Stimulated activated CD8-positive, alpha-beta memory T cell treated with anti-CD3 and anti-CD28 coated beads, Interleukin-12 subunit alpha, Interleukin-12 subunit beta, amount 100 ng/mL, for 24 hours (primary cell): ENCODE measurements around the gene RAET1L.
"Not testable (repeated sequence)": the region's sequence is repeated elsewhere in the genome, so short reads cannot be mapped to it uniquely, and the experiment has no call there.

Source experiments
- DNase-seq: peaks from one replicate; pipeline ENCODE4 v3.0.0-alpha.2; 2020; ENCODE audit errors: extremely low read depth

The RAET1L gene

DNA sequence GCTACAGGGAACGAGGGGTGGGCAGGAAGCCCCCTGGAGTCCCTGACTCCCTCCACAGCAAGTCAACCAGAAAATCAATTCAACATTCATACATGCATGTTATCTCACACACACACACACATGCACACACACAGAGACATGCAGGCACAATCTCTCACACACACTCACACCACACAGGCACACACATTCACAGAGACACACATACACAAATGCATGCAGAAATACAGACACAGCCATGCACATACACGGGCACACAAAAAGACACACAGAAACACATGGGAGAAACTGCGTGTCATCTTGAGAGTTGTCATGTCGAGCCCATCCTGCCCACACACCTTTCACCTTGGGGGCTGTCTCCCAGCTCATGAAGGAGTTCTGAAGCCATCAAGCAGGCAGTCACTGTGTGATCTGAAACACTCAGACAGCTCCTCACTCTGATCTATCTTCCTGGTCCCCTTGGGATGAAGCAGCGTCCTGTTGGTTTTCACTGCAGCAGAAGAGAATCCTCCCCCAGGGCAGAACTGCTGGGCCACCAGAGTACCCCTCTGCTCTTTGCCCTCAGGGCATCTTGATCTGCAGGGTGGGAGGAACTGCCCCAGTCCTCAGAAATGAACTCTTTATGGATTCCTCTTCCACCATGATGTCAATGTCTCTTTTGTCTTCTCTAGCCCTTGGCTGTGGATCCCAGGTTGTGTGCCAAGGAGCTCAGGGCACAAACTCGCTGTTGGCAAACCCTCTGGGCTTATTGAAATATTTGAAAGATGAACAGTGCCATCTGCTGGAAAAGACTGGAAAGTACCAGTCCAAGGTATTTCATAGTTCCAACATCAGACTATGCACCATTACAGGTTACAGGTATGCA, 8.8 kb downstream of the RAET1L start:
- no peak for DNase-seq

DNA sequence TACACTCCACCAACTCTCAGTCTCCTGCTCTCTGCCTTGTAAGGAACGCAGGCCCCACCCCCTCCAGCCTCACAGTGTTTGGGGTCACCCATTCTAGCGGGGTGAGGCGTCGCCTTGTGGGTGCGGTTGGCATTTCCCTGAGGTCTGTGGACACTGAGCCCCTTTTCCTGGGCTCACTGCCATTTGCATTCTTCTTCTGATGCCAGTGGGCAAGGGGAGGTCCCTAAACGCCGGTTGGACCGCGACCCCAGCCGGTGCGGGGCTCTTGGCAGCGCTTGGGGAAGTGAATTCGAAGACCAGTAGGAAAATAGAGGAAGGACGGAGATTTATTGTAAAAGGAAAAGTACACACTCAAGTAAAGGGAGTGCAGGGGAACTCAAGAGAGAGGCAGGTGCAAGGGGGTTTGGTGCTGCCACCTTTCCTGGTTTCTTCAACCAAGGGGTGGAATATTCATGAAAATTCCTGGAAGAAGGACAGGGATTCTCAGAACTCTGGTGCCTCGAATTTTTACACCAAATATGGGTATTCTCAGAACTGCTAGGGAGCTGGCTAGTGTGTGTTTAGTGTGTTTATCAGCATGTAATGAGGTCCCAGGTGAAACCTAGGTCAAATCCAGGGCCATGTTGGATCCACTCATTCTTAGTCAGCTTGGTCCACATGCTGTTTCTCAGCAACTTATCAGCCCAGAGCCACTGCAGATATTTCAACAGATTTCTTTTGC, 9.9 kb downstream of the RAET1L start:
- not testable (repeated sequence) for DNase-seq

DNA sequence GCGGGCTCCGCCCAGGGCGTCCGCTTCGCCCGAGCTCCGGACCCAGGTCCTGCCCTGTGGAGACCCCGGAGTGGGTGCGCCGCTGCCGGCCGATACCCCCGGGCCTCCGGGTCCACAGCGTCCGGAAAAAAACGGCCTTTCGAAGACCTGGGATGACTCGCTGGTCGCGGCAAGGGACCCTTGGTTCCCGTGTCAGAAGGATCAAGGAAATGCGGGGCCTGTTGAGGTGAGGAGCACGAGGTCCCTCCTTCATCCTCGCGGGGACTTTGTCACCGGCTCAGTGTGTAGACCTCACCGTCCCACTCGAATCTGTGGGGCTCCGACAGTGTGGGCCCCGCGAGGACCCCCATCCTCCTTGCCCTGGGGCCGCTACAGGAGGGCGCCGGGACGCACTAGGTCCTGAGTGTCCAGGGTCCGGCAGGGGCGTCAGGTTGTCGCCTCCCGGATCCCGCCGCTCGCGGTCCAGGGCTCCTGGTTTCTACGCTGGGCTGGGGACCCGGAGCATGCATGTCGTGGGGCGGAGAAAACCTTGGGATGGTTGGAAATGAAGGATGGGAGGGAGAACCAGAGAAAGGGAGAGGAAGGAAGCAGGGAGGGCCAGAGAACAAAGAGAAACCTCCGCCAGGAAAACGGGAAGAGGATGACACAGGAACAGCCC, 10.6 kb downstream of the RAET1L start:
- DNase-seq: not testable (repeated sequence)

DNA sequence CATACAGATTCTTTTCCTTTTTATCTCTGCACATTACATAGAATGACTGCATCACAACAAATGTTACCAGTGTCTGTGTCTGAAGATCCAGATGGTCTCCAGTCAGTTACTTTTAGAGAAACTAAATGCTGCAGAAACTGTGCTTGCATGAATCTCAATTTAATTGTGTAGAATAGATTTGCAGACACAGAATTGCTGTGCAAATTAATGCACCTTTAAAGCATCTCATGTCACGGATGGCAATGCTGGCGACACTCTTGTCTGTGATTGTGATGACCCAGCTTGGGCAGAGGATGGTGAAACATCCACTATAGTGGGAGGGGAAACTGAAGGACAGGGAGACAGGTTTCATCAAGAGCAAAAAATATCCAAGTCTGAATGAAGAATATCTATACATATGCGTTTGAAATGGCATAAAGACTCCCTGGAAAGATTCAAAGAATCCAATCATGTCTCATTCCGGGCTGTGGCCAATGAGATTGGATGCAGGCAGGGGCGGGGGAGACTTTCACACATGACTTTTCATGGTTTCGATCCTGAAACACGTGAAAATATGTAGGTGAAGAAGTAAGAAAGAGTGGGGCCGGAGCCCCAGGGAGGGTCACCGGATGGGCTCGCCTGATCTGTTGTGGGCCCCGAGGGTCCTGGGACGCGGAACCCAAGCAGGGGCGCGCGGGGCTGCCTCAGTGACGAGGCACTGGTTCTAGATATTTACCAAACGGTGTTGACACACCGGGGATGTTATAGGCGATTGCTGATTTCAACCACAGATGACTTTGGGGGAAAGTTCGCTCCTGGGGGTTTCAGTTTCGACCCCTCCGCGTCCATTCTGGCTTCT, 11.3 kb downstream of the RAET1L start:
- DNase-seq: not testable (repeated sequence)

DNA sequence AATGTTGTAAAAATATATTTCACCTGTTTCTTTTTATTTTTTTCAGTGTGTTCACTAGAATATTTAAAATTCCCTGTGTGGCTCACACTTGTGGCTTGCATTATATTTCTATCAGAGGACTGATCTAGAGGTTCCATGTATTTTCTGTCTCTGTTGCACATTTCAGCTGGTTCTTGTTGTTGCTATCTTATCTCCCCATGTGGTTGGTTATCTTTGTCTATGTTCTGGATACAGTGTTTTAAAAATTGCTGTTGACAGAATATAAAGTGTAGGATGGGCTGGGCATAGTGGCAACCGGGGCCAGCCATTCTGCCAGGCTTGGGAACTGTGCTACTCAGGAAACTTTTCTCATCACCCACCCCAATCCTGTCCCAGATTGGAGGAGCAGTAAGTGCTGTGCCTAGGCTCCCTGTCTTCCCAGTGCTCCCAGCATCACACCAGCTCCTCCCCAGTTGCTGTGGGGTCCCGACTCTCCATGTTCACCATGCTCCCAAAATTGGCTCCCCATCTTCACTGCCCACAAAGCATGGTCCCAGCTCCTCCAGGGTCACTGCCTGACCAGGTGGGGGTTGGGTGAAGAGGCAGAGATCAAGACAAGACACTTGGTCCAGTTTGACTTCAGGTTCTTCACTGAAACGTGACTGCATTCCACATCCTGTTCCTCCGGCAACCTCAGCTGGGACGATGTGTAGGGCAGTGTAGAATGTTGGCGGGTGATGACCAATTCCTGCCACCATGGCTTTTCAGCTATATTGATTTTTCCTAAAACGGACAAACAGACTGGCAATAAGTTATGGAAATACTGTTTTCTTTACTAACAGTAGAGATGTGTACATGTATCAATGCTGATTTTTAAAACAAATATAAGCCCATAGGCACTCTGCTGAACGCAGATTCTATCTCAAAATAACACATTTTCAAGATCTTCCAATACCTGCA, 12.2 kb downstream of the RAET1L start:
- not testable (repeated sequence) for DNase-seq

DNA sequence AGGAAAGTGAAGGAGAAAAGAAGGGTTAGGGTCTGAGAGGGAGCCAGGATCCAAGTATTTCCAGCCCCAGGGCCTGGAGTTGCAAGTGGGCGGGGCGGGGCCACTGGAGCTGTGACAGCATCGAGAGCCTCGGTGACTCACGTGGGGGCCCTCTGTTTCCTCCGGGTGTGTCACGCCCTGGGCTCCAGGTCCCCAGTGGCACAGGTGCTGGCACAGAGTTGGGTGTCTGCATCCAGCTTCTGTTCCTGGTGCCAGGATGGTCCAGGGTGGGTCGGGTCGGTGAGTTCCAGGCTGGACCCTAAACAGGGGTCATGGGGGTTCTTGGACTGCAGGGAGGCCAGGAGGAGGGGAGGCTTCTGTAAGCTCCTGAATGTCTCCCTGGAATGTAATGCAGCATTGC, 16.7 kb downstream of the RAET1L start:
- no peak for DNase-seq

DNA sequence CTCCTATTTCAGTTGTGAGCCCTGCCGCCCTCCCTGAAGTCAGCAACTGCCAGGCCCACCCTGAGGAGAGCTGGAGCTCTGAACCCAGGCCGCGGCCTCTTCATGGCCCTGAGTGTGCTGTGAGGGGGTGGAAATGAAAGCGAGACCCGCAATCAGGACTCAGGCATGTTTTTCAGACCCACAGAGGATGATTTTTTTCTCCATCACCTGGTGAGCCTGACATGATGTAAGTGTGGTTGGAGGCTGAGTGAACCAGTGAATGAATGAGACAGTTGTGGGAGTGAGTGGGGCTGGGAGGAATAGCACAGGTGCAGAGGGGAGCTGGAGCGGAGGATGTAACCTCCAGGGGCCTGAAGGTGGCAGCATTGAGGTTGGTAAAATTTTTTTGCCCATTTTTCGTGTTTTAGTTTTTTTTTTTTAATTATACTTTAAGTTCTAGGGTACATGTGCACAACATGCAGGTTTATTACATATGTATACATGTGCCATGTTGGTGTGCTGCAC, 18.3 kb downstream of the RAET1L start:
- DNase-seq: no peak

DNA sequence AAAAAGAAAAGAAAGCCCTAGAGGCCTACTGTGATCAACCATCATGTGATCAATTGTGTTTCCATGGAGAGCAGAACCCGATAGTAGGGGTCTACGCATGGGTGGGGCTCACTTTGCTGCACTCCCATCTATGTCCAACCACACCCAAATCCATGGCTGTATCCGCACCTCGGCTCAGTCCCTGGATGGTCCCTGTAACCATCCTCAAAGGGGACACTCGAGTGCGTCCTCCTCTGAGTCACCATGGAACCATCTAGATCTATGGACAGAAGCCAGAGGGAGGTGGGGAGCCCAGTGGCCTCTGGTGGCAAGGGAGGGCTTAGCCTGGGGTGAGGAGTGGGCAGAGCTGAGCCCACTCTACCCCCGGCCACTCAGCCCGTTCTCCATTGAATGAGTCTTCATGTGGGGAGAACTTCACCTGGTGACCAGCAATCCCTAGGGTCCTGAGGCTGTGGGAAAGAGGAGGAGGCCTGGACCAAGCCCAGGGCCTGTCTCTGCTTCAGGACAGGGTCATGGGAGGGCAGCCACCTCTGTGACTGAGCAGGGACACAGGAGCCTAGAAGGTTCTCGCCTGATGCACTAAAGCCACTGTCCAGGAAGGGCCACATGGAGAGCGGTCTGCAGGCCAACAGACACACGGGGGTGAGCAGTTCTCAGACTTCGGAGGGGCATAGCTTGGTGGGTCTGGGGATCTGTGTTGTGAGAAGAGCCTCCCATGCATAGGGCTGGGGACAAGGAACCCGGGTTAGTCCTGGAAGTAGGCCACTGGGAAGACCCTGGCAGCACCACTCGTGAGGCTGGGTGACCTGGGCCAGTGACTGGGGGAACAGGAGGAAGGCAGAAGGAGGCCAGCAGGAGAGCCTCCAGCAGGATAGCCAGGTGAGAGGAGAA, 19.3 kb downstream of the RAET1L start:
- DNase-seq: no peak

DNA sequence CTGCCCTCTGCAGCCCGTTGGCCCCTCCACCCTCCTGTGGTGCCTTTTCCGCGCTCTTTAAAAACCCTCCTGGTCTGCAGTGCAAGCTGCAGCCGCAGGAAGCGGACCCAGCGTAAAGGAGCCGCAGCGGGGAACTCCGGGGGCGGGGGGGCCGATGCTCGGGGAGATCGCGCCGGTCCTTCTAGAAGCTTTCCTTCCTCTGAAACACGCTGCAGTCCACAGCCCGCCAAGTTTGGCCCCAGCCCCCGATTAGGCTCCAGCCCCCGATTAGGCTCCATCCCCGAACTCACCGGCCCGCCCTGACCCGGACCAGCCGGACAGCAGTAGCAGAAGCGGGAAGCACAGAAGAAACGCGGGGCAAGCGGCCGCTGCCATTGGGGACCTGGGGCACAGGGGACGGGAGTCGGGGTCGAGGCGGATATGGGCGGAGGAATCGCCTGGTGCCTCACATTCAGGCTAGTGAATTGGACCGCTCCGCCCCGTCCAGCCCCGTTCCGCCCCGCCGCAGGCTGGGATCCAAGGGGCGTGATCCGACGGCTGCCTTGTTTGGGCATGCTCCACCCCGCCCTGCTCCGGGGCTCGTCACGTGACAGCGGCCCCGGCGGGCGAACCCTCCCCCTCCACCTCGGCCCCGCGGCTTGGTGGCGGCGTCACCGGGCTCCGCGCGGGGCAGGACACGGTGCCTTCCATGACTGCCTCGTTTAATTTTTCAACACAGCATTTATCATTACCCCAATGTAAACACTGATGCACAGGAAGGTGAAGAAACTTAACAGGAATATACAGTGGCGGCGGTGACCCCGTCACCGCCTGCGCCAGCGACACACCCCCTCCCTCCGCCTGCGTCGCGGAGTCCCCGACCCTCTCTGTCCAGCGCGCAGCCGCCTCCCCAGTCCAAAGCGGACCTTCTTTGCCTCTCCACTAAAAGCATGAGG, 20.3 kb downstream of the RAET1L start:
- DNase-seq: peak; percentile 75

DNA sequence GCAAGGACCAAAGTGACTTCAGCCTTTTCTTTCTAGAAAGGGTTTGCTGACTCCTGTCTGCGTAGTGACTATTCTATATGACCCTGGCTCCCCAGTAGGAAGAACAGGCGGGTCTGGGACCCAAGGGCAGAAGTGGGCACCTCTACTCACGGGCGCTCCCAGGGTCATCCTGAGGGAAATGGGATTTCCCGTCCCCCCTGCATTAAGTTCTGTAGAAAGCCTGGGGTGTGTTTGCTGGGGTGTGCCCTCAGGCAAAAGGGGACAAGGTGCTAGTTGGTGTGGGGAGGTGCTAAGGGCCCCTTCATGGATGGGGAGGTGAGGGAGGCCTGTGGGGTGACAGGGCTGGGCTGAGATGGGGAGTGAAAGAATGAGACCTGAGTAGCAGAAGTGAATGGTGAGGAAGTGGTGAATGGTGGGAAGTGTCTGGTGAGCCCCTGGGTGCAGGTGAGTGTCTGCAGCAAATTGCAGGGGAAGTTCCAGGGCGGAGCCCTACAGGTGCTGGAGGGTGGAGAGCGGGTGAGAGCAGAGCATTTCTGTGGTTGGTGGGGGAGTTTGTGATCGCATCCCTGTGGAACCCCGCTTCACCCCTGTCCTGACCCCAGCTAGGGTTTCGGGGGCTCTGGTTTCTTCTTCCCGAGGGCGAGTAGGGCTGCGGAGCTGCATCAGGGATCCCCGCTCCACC, 21.1 kb downstream of the RAET1L start:
- no peak for DNase-seq

DNA sequence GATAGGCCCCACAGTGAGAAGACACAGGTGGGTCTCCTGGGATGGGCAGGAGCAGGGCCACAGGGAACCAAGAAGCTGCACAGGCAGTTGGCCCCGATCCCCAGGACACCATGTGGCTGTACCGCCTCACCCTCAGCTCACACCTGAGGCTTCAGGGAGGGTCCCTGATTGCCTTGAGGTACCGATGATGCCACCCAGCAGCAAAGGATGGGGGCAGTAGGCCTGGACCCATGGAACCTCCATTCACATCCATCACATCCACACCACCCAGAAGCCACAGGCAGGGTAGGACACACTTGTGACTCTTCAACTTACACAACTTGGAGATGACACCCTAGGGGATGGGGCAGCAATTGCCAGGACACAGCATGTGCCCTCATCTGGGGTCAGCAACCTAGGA, 21.7 kb downstream of the RAET1L start:
- not testable (repeated sequence) for DNase-seq

DNA sequence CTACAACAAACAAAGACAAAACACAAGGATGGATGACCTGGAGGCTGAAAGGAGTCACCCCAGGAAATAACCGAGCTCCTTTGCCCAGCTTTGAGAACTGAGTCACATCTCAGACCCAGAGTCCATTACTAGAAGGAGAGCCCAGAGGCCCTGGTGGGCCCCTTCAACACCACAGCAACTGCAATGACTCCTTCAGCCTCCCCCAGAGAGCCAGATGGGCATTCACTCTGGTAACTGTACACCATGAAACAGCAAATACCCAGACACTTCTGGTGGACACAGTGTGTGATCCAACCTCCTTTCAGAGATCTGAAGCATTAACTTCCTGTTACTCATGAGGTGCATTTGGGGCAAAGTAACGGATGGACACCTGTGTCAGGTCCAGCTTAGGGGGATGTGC, 22.6 kb downstream of the RAET1L start:
- no peak for DNase-seq

DNA sequence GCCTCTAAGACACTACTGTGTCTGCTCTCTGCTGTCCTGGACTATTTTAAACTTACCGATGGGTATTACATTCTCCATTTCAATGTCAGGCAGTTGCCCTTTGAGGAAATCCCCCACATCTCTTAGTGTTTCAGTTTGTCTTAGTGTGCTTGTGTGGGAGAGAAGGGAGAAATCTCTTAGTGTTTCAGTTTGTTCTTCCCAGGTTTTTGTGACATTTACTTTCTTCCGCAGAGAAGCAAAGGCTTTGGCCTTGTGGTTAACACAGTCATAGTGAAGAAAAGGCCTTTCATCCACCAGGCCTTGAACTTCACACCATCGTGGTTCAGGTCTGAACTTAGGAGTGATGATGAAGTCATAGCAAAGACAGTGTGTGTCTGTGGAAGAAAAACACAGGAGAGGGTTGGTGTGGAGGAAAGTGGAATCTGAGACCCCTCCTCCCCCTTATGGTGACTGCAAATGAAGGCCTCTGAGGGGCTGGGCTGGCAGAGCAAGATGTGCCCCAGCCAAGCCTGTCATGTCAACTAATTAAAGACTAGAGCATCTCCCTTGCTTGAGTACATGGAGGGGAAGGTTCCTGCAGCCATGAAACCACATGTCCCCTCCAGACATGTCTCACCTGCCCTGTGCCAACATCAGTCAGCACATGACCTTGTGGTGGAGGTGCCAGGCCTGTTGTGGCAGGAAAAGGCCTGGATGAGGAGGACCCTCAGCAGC, 23.9 kb downstream of the RAET1L start:
- no peak for DNase-seq

DNA sequence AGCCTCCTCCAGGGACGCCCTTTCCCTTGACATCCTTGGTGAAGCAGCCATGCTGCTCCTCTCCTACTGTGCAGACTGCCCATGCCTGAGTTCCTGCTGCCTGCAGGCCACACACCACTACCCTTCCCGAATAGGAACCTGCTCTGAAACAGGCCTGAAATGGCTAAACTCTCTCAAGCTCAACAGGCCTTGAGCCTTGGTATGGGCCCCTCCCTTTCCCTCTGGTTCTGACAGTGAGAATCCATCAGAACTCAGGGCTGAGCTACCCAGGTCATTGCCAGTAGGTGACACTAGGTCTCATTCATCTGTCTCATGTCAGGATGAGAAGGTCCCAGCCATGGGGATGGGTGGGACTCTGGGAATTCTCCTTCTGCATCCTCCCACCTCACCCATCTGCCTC, 25.7 kb downstream of the RAET1L start:
- no peak for DNase-seq

DNA sequence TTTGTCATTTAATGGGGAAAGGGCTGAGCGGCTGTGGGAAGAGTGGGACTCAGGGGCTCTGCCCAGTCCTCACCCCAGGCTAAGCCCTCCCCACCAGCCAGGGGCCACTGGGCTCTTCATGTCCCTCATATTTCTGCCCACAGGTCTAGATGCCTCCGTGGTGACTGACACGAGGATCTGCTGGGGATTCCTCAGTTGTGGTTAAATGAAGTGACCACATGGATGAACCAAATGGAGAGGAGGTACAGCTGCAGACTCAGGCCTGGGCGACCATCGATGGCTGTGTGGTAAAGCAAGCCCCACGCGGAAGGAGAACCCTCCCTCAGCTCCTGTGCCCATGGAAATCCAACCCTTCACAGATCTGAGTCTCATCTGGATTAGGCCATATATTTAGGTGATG, 29.4 kb downstream of the RAET1L start:
- DNase-seq: no peak

DNA sequence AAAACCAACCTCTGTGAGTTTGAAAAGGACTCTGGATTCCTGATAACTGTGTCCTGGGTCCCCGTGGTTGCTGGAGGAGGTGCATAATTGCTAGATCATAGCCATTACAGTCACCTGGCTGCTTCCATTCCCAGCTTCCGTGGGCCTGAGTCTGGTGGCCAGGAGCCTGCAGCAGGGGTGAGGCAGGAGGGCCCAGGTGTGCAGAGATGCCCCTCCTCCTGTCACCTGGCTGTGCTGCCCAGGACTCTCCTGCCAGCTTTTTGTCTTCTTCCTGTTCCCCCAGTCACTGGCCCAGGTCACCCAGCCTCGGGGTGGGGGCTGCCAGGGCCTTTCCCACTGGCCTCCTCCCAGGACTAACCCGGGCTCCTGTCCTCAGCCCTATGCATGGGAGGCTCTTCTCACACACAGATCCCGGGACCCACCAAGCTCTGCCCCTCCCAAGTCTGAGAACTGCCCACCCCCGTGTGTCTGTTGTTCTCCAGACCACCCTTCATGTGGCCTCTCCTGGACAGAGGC, 30.0 kb downstream of the RAET1L start:
- DNase-seq: no peak

DNA sequence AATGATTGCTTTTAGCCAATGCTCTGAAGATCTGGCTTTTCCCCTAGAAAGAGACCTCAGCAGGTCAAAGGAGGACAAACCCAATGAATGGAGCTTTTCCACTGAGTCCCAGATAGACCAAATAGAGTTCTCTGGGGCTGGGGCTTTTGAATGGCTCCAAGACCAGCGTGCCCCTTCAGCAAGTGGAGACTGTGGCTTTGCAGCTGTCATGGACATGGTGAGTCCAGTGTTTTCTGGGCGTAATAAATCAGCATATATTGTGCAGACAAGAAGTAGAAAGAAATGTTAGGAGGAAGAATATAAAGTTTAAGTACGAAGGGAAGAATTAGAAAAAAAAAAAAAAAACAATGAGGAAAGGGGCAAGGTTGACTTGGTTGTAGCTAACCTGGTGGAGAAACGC, 33.5 kb downstream of the RAET1L start:
- no peak for DNase-seq
